Activated T-cell treated with anti-CD3 and anti-CD28 coated beads for 4 hours (primary cell): ENCODE measurements around the gene MYO18A.
"Not testable (repeated sequence)": the region's sequence is repeated elsewhere in the genome, so short reads cannot be mapped to it uniquely, and the experiment has no call there.

ENCODE experiments used
- DNase-seq: peaks from one replicate; pipeline ENCODE4 v3.0.0-alpha.2; 2020

The MYO18A gene, protein sequence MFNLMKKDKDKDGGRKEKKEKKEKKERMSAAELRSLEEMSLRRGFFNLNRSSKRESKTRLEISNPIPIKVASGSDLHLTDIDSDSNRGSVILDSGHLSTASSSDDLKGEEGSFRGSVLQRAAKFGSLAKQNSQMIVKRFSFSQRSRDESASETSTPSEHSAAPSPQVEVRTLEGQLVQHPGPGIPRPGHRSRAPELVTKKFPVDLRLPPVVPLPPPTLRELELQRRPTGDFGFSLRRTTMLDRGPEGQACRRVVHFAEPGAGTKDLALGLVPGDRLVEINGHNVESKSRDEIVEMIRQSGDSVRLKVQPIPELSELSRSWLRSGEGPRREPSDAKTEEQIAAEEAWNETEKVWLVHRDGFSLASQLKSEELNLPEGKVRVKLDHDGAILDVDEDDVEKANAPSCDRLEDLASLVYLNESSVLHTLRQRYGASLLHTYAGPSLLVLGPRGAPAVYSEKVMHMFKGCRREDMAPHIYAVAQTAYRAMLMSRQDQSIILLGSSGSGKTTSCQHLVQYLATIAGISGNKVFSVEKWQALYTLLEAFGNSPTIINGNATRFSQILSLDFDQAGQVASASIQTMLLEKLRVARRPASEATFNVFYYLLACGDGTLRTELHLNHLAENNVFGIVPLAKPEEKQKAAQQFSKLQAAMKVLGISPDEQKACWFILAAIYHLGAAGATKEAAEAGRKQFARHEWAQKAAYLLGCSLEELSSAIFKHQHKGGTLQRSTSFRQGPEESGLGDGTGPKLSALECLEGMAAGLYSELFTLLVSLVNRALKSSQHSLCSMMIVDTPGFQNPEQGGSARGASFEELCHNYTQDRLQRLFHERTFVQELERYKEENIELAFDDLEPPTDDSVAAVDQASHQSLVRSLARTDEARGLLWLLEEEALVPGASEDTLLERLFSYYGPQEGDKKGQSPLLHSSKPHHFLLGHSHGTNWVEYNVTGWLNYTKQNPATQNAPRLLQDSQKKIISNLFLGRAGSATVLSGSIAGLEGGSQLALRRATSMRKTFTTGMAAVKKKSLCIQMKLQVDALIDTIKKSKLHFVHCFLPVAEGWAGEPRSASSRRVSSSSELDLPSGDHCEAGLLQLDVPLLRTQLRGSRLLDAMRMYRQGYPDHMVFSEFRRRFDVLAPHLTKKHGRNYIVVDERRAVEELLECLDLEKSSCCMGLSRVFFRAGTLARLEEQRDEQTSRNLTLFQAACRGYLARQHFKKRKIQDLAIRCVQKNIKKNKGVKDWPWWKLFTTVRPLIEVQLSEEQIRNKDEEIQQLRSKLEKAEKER (N-terminal part only)

GRCh38 chr17:29180034-29180787 is at the start of gene MYO18A:
MYO18A (minus strand) TSS chr17:29180398; CDS start chr17:29166940, 13,458 bp downstream.
- peak; percentile 61 for DNase-seq

DNA sequence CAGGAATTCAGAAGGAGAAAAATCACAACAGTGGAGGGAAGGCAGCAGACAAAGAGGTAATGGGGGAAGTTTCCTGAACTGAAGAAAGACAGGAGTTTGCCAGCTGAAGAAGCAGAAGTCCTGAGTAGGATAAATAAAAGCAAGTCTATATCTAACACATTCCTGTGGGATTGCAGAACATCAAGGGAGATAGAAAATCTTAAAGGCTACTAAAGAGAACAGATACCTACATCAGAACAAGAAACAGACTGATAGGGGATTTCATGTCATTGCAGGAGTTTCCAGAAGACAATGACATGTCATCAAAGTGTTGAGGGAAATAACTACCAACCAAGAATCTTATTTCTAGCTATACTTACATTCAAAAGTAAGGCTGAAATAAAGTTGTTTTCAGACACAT is 45.2 kb upstream of the MYO18A start:
- DNase-seq = no peak

DNA sequence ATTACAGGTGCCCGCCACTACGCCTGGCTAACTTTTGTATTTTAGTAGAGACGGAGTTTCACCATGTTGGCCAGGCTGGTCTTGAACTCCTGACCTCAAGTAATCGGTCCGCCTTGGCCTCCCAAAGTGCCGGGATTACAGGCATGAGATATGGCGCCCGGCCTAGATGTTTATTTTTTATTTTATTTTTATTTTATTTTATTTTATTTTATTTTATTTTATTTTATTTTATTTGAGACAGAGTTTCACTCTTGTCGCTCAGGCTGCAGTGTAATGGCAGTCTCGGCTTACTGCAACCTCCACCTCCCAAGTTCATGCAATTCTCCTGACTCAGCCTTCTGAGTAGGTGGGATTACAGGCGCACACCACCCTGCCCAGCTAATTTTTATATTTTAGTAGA is 41.1 kb upstream of the MYO18A start:
- not testable (repeated sequence) for DNase-seq

GRCh38 chr17:29219378-29220047 is 39.3 kb upstream of the MYO18A start:
- DNase-seq = peak; percentile 59

DNA sequence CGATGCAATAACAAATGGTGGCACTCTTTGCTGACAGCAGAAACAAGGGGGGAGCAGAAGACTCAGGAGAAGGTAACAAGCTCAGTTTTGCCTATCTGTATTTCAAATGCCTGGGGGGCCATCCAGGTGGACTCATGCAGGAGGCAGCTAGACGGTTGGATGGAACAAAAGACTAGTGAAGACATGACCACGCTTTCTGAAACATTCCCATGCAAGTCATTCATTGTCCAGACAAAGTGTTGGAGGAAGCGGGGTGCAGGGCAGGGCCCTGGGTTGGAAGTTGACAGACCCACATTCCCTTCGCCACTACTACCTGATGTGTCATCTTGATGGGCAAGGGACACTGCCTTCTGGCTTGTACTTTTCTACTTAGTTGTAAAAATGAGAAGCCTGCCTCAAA is 36.7 kb upstream of the MYO18A start:
- no peak for DNase-seq

GRCh38 chr17:29216181-29216580 is 36.0 kb upstream of the MYO18A start:
- DNase-seq = no peak

DNA sequence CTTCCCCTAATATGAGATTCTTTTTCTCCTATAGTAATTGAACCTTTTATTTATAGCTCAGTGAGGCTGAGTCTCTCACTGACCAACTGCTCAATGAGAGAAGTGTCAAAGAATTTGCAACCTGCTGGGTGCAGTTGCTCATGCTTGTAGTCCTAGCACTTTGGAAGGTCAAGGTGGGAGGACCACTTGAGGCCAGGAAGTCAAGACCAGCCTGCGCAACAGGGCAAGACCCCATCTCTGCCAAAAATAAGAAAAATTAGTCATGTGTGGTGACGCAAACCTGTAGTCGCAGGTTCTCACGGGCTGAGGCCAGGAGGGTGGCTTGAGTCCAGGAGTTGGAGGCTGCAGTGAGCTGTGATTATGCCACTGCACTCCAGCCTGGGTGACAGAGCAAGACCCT is 35.5 kb upstream of the MYO18A start:
- DNase-seq = no peak

DNA sequence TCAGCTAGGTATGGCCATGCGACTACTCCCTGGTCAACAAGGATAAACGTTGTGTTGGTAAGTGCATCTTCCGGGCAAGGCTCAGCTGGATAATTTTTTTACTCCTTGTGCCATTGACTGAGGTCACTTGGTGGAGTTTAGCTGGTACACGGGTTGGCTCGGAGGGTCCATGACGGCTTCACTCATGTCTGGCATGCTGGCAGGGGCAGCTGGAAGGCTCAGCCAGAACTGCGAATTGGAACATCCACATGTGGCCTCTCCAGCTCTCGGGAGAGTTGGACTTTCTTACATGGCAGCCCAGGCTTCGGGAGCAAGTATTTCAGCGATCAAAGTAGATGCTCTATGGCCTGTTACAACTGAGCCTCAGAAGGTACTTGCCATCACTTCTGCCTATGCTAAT is 35.0 kb upstream of the MYO18A start:
- DNase-seq = no peak

- DNase-seq = no peak
Measured at GRCh38 chr17:29214215-29215146, 34.3 kb upstream of the MYO18A start.

- DNase-seq = no peak
Measured at GRCh38 chr17:29212681-29213121, 32.5 kb upstream of the MYO18A start.

DNA sequence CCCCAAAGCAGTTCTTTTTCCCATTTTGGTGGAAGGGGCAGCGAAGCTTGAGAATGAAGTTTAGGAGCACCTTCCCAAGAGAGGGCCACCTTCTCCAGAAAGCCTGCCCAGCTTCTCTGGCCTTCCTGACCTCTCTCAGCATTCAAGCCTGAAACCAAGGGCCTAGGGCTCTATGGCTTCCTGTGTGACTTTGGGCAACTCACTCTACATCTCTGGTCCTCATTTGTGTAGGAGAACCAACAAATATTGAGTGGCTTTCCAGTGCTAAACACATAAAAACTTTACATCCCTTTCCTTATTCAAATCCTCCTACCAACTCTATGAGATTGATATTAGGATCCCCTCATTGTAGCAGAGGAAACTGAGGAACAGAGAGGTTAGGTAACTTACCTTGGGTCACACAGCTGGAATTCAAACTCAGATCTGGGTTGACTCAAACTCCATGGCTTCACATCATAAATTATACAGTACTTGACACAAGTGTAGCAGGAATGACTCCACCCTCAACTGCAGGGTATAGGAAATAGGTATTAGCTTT is 32.0 kb upstream of the MYO18A start:
- DNase-seq = no peak

DNA sequence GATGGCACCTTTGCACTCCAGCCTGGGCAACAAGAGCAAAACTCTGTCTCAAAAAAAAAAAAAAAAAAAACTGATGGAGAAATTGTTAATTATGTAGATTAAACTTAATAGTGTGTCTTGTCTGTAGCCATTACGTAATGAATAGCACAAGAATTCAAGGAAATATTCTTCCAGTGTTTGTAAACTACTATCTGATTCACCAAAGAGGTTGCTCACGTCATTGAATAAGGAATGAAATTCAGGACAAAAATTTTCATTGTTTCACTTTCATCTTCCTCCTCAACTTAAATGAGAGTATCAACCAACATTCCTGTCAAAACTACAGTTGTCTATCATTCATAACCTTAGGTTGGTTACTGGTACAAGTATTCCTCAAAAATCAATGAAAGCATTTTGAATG is 30.7 kb upstream of the MYO18A start:
- DNase-seq = no peak

DNA sequence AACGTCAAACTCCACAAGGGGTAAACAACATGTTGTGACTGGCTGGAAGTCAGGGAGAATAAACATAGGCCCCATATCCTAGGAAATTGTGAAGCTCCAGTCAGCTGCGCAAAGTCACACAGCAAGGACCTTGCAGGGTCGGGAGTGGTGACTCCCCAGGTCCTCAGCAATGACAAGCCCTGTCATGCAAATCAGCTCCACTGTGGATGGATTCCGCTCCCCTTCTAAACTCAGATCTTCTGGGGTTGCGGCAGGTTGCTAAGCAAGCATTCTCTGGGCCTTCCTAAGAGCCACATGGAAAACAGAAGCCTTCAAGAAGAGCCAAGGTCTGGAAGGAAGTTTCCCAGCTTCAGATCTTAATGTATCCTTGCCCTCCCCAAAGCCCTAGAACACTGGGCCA is 28.9 kb upstream of the MYO18A start:
- no peak for DNase-seq

- DNase-seq = no peak
Measured at GRCh38 chr17:29207975-29208374, 27.8 kb upstream of the MYO18A start.

- no peak for DNase-seq
Measured at GRCh38 chr17:29205047-29205446, 24.8 kb upstream of the MYO18A start.

DNA sequence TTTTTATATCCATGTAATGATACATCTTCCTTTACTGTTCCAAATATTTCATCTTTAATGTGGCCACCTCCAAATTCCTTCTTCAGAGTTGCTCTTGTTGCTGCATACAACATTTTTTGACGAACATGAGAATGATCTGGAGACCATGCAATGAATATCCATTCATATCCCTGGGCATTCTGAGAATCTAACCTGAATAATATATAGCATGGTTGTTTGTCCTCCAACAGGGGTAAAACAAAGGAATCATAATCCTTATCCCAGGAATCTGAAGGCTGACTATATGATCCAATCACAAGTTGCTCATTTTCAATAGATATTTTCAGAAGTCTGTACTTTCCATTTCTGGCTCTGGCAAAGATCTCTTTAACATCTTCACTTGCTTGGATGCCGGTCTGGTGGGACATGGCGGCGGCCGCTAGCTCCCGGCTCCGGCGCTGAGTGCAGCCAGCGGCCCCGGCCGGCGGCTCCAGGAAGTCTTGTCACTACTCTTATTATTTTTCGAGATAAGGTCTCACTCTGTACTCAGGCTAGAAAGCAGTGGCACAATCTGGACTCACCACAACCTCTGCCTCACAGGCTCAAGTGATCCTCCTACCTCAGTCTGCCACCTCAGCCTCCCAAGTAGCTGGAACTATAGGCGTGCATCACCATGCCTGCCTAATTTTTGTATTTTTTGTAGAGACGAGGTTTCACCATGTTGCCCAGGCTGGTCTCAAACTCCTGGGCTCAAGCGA is 24.0 kb upstream of the MYO18A start:
- DNase-seq = not testable (repeated sequence)

DNA sequence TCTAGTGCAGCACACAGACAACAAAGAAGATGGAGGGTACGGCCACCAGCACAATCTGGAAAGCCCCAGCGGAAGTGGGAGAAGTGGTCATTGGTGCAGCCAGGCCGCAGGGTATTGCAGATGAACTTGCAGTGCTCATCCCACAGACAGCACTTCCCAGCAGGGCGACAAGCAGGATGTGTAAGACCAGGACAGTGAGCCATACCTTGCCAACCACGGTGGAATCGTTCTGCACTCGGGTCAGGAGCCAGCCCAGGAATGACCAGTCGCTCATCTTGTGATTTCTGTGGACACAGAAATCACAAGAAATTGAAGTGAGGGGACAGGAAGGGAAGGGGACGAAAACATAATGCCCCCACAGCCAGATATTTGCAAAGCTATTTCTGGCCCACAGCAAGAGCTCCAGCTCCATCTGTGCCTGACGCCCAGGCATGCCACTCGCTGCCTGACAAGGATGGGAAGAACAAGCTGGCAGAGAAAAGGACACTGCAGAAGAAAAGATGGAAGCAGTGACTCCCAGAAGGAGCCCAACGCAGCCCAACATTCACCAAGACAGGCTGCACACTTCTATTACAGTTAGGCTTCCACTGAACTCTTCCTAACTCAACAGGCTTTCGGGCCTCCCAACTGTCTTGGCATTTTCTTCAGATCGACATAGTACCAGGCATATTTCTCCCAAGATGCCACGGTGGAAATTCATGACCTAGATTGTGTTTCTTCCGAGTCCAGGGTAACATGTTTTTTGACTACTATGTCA is 17.5 kb upstream of the MYO18A start:
- no peak for DNase-seq

GRCh38 chr17:29196769-29197515 is 16.7 kb upstream of the MYO18A start:
- no peak for DNase-seq
